DMS153 (cell line): ENCODE results near the gene SRD5A3.

ENCODE experiments used
- DNase-seq: peaks from one replicate; lab custom pipeline; 2025; lab: John Stamatoyannopoulos, UW

SRD5A3 gene

GRCh38 chr4:55409468-55410171, 63.6 kb downstream of the SRD5A3 start:
- DNase-seq, result no peak

GRCh38 chr4:55410431-55410830, 64.4 kb downstream of the SRD5A3 start:
- no peak for DNase-seq

- DNase-seq, result no peak
These were observed 65.6 kb downstream of the SRD5A3 start for GRCh38 chr4:55411621-55412020.

GRCh38 chr4:55416176-55416575, 70.1 kb downstream of the SRD5A3 start:
- DNase-seq, result no peak
